Mesenchymal stem cell (in vitro differentiated cells and primary cell): ENCODE measurements around the gene SATB1.

ENCODE experiments used
- DNase-seq: peaks from one replicate; pipeline ENCODE4 v3.0.0-alpha.2; 2013
- H2AFZ ChIP-seq: one replicate; pipeline ENCODE4 v1.6.1; 2013; ENCODE audit warnings: low read depth, mild to moderate bottlenecking, control low read depth, inconsistent platforms, low read length, moderate library complexity
- H2AK5ac ChIP-seq: 2 replicates; pipeline ENCODE4 v1.6.1; 2013; ENCODE audit warnings: low read length, moderate library complexity, mild to moderate bottlenecking, inconsistent platforms; ENCODE audit not compliant: severe bottlenecking
- H2BK120ac ChIP-seq: one replicate; pipeline ENCODE4 v1.6.1; 2013; ENCODE audit warnings: low read depth, mild to moderate bottlenecking, inconsistent platforms, low read length, moderate library complexity
- H2BK12ac ChIP-seq, 2 experiments: one replicate each; pipeline ENCODE4 v1.6.1; 2013; ENCODE audit warnings: inconsistent platforms in 2 of 2, low read length in 2 of 2, mild to moderate bottlenecking in 2 of 2, moderate library complexity in 2 of 2, control low read depth in 1 of 2
- H2BK15ac ChIP-seq: one replicate; pipeline ENCODE4 v1.6.1; 2013; ENCODE audit warnings: mild to moderate bottlenecking, low read depth, inconsistent platforms; ENCODE audit not compliant: poor library complexity, severe bottlenecking
- H2BK5ac ChIP-seq: 2 replicates; pipeline ENCODE4 v1.6.1; 2013; ENCODE audit warnings: low read depth, mild to moderate bottlenecking, low read length, control low read depth, inconsistent platforms; ENCODE audit not compliant: poor library complexity, severe bottlenecking
- H3K14ac ChIP-seq, 2 experiments: one replicate each; pipeline ENCODE4 v1.6.1; 2013; ENCODE audit warnings: inconsistent platforms in 2 of 2, low read length in 2 of 2, control low read depth in 1 of 2, mild to moderate bottlenecking in 1 of 2, moderate library complexity in 1 of 2
- H3K18ac ChIP-seq, 2 experiments: one replicate each; pipeline ENCODE4 v1.6.1; 2013; ENCODE audit warnings: inconsistent platforms in 2 of 2, low read length in 2 of 2, control low read depth in 1 of 2, low read depth in 1 of 2, mild to moderate bottlenecking in 1 of 2
- H3K23ac ChIP-seq, 2 experiments: one replicate each; pipeline ENCODE4 v1.6.1; 2013; ENCODE audit warnings: inconsistent platforms in 2 of 2, low read length in 2 of 2, mild to moderate bottlenecking in 2 of 2, moderate library complexity in 2 of 2, control low read depth in 1 of 2
- H3K27ac ChIP-seq: 2 replicates; pipeline ENCODE4 v1.5.1; 2013; ENCODE audit warnings: mild to moderate bottlenecking, moderate library complexity, low read length, control low read depth, inconsistent platforms; ENCODE audit not compliant: poor library complexity, severe bottlenecking
- H3K27me3 ChIP-seq, 2 experiments: 2 replicates each; pipeline versions ENCODE4 v1.6.1 to v1.7.0; 2013; ENCODE audit warnings: low read length in 2 of 2, mild to moderate bottlenecking in 2 of 2, moderate library complexity in 2 of 2, control low read depth in 1 of 2, inconsistent platforms in 1 of 2; ENCODE audit not compliant: control insufficient read depth in 1 of 2, insufficient read depth in 1 of 2
- H3K36me3 ChIP-seq, 2 experiments: 2 replicates each; pipeline versions ENCODE4 v1.6.1 to v1.7.0; 2013; ENCODE audit warnings: low read length in 2 of 2, control low read depth in 1 of 2, inconsistent platforms in 1 of 2, low read depth in 1 of 2, mild to moderate bottlenecking in 1 of 2; ENCODE audit not compliant: insufficient read depth in 2 of 2, control insufficient read depth in 1 of 2
- H3K4ac ChIP-seq, 2 experiments: one replicate each; pipeline ENCODE4 v1.6.1; 2013; ENCODE audit warnings: inconsistent platforms in 2 of 2, low read length in 2 of 2, mild to moderate bottlenecking in 2 of 2, moderate library complexity in 2 of 2, control low read depth in 1 of 2, low read depth in 1 of 2
- H3K4me1 ChIP-seq: 2 replicates; pipeline ENCODE4 v1.6.1; 2013; ENCODE audit warnings: low read depth, low read length, control low read depth; ENCODE audit not compliant: control insufficient read depth, insufficient read depth
- H3K4me2 ChIP-seq: 2 replicates; pipeline ENCODE4 v1.6.1; 2013; ENCODE audit warnings: low read length, mild to moderate bottlenecking, inconsistent platforms; ENCODE audit not compliant: poor library complexity, severe bottlenecking
- H3K4me3 ChIP-seq, 2 experiments: 2 replicates each; pipeline versions ENCODE4 v1.5.1 to v1.7.0; 2013; ENCODE audit warnings: low read length in 2 of 2, mild to moderate bottlenecking in 2 of 2, control low read depth in 1 of 2, low read depth in 1 of 2; ENCODE audit not compliant: insufficient read depth in 1 of 2
- H3K79me1 ChIP-seq: replicated peaks from 2 replicates; pipeline ENCODE4 v1.6.1; 2013; ENCODE audit warnings: mild to moderate bottlenecking, control low read depth, low read length, inconsistent platforms; ENCODE audit not compliant: poor library complexity, severe bottlenecking
- H3K9ac ChIP-seq: 2 replicates; pipeline ENCODE4 v1.7.0; 2013; ENCODE audit warnings: mild to moderate bottlenecking, low read length, moderate library complexity
- H3K9me3 ChIP-seq: 2 replicates; pipeline ENCODE4 v1.7.0; 2013; ENCODE audit warnings: mild to moderate bottlenecking, low read length; ENCODE audit not compliant: control insufficient read depth
- H4K8ac ChIP-seq: one replicate; pipeline ENCODE4 v1.6.1; 2013; ENCODE audit warnings: inconsistent platforms, mild to moderate bottlenecking, low read length, moderate library complexity
- H4K91ac ChIP-seq: one replicate; pipeline ENCODE4 v1.6.1; 2013; ENCODE audit warnings: mild to moderate bottlenecking, low read length, inconsistent platforms
- WGBS: methylation state at CpG from one replicate; pipeline ENCODE4 v1.1.7; 2013; ENCODE audit warnings: mixed read lengths; 5-methylcytosine and 5-hydroxymethylcytosine counted together

The SATB1 gene

GRCh38 chr3:18415839-18416238, 9.3 kb downstream of the SATB1 start:
- no peak overlapping the region for H2AFZ ChIP-seq
- H2BK5ac ChIP-seq: no peak overlapping the region
- H3K27ac ChIP-seq: no peak overlapping the region
- no peak overlapping the region for H3K4me2 ChIP-seq
- no peak overlapping the region for H3K4ac ChIP-seq
- H3K4me3 ChIP-seq: no peak overlapping the region
- no peak overlapping the region for H2BK15ac ChIP-seq
- no peak overlapping the region for H3K14ac ChIP-seq
- no peak overlapping the region for H4K8ac ChIP-seq
- no peak overlapping the region for H2AK5ac ChIP-seq
- no peak overlapping the region for H3K23ac ChIP-seq
- no peaks in the 10 kb centered on the region for H3K79me1 ChIP-seq
- peaks cover 0 to 71% of the 10 kb centered on the region in 2 experiments for H3K36me3 ChIP-seq
- no peak overlapping the region for H3K9ac ChIP-seq
- H2BK120ac ChIP-seq: no peak overlapping the region
- H3K27me3 ChIP-seq: no peaks in the 10 kb centered on the region
- DNase-seq: no peak
- no peak overlapping the region for H3K18ac ChIP-seq
- no peaks in the 10 kb centered on the region for H3K4me1 ChIP-seq
- H3K9me3 ChIP-seq: no peaks in the 10 kb centered on the region
- WGBS: 93% methylated on average over 2 of the region's 3 CpGs
- H2BK12ac ChIP-seq: no peak overlapping the region
- no peak overlapping the region for H4K91ac ChIP-seq

GRCh38 chr3:18415167-18415566, 10.0 kb downstream of the SATB1 start:
- no peak overlapping the region for H4K91ac ChIP-seq
- no peak overlapping the region for H2BK12ac ChIP-seq
- 96% methylated on average over 8 of the region's 9 CpGs for WGBS
- no peak overlapping the region for H2BK120ac ChIP-seq
- H3K14ac ChIP-seq: no peak overlapping the region
- H2AFZ ChIP-seq: no peak overlapping the region
- H3K9ac ChIP-seq: no peak overlapping the region
- no peaks in the 10 kb centered on the region for H3K4me1 ChIP-seq
- no peak overlapping the region for H3K18ac ChIP-seq
- H3K4me3 ChIP-seq: no peak overlapping the region
- H3K27ac ChIP-seq: no peak overlapping the region
- H3K4ac ChIP-seq: no peak overlapping the region
- H4K8ac ChIP-seq: no peak overlapping the region
- H3K23ac ChIP-seq: no peak overlapping the region
- H2BK5ac ChIP-seq: no peak overlapping the region
- peaks cover 0 to 64% of the 10 kb centered on the region in 2 experiments for H3K36me3 ChIP-seq
- DNase-seq: no peak
- no peaks in the 10 kb centered on the region for H3K79me1 ChIP-seq
- no peaks in the 10 kb centered on the region for H3K27me3 ChIP-seq
- H3K4me2 ChIP-seq: no peak overlapping the region
- no peaks in the 10 kb centered on the region for H3K9me3 ChIP-seq
- no peak overlapping the region for H2BK15ac ChIP-seq
- H2AK5ac ChIP-seq: no peak overlapping the region

- no peaks in the 10 kb centered on the region for H3K4me1 ChIP-seq
- H3K27me3 ChIP-seq: no peaks in the 10 kb centered on the region
- no peak overlapping the region for H2BK120ac ChIP-seq
- H3K9ac ChIP-seq: no peak overlapping the region
- H3K4me2 ChIP-seq: no peak overlapping the region
- no peak overlapping the region for H2BK5ac ChIP-seq
- no peak overlapping the region for H3K27ac ChIP-seq
- no peak overlapping the region for H4K91ac ChIP-seq
- H2AFZ ChIP-seq: no peak overlapping the region
- no peak overlapping the region for H4K8ac ChIP-seq
- H3K4me3 ChIP-seq: no peak overlapping the region
- peaks cover 0 to 45% of the 10 kb centered on the region in 2 experiments for H3K36me3 ChIP-seq
- H3K79me1 ChIP-seq: no peaks in the 10 kb centered on the region
- no peak overlapping the region for H3K4ac ChIP-seq
- no peaks in the 10 kb centered on the region for H3K9me3 ChIP-seq
- no peak overlapping the region for H3K14ac ChIP-seq
- no peak overlapping the region for H2BK15ac ChIP-seq
- no peak for DNase-seq
- H3K23ac ChIP-seq: no peak overlapping the region
- no peak overlapping the region for H2BK12ac ChIP-seq
- no peak overlapping the region for H2AK5ac ChIP-seq
- H3K18ac ChIP-seq: no peak overlapping the region
Measured at GRCh38 chr3:18412684-18413083, 12.5 kb downstream of the SATB1 start.

GRCh38 chr3:18411541-18411940, 13.6 kb downstream of the SATB1 start:
- Histone ChIP-seq H4K8ac (no peak overlapping the region), H2BK15ac (no peak overlapping the region), H3K79me1 (no peaks in the 10 kb centered on the region), H2BK120ac (no peak overlapping the region), H3K4me1 (no peaks in the 10 kb centered on the region), H3K4me2 (no peak overlapping the region), H3K14ac (no peak overlapping the region), H3K36me3 (peaks cover 0 to 41% of the 10 kb centered on the region in 2 experiments), H3K4me3 (no peak overlapping the region), H2AK5ac (no peak overlapping the region), H3K9ac (no peak overlapping the region), H3K27ac (no peak overlapping the region), H3K9me3 (no peaks in the 10 kb centered on the region), H4K91ac (no peak overlapping the region), H3K23ac (no peak overlapping the region), H2BK12ac (no peak overlapping the region), H2BK5ac (no peak overlapping the region), H3K4ac (no peak overlapping the region), H2AFZ (no peak overlapping the region), H3K27me3 (no peaks in the 10 kb centered on the region), H3K18ac (no peak overlapping the region)
- DNase-seq: no peak
- no CpG with 5 or more reads among the region's 2 CpGs for WGBS
